GM12801 (cell line): ENCODE results near the gene SPCS2.

Experiments
- TF ChIP-seq, protein P1 (sequence below): IDR thresholded peaks from one replicate; pipeline ENCODE4 v1.5.1; 2011; ENCODE audit warnings: control low read depth; ENCODE audit not compliant: insufficient read length; ENCODE audit errors: extremely low read depth

Gene SPCS2

DNA sequence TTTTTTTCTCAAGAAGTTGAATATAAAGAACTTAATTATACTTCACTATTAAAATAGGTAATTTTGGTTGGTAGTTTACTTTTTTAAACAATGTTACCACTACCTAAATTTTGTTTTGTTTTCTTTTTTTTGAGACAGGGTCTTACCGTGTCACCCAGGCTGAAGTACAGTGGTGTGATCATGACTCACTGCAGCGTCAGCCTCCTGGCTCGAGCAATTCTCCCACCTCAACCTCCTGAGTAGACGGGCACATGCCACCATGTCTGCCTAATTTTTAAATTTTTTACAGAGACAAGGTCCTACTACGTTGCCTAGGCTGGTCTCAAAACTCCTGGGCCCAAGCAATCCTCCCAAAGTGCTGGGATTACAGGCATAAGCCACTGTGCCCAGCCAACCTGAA lies 17.6 kb downstream of the SPCS2 start:
- TF ChIP-seq, protein P1, sequence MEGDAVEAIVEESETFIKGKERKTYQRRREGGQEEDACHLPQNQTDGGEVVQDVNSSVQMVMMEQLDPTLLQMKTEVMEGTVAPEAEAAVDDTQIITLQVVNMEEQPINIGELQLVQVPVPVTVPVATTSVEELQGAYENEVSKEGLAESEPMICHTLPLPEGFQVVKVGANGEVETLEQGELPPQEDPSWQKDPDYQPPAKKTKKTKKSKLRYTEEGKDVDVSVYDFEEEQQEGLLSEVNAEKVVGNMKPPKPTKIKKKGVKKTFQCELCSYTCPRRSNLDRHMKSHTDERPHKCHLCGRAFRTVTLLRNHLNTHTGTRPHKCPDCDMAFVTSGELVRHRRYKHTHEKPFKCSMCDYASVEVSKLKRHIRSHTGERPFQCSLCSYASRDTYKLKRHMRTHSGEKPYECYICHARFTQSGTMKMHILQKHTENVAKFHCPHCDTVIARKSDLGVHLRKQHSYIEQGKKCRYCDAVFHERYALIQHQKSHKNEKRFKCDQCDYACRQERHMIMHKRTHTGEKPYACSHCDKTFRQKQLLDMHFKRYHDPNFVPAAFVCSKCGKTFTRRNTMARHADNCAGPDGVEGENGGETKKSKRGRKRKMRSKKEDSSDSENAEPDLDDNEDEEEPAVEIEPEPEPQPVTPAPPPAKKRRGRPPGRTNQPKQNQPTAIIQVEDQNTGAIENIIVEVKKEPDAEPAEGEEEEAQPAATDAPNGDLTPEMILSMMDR, result no peak

DNA sequence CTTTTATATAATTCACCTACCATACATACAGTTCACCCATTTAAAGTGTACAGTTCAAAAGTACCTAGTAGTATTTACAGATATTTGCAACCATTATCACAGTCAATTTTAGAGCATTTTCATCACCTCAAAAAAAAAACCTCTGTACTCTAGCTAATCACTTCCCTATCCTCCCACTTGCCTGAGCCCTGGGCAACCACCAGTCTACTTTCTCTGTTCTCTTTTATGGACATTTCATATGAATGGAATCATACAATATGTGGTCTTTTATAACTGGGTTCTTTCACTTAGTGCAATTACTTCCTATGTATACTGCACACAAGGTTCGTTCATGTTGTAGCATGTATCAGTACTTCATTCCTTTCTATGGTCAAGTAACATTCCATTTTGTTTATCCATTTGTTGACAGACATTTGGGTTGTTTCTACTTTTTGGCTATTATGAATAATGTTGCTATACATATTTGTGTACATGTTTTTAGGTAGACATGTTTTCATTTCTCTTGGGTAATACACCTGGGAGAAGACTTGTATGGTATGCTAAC lies 21.9 kb downstream of the SPCS2 start:
- TF ChIP-seq, protein P1, result no peak

DNA sequence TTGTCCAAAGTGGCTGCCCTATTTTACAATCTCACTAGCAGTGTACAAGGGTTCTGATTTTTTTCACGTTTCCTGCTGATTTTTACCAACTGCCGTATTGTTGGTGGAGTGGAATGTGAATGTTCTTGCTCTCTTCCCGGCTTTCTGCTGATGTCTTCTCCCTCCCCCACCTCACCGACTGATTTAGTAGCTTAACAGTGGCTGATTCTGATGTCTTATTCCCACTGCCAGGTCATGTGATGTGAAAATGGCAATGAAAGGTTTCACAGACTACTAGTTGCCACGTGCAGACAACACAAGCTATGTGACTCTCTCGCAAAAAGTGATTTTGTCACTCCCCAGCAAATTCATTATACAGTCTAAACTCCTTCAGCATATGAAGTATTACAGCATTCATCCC lies 22.4 kb downstream of the SPCS2 start:
- TF ChIP-seq, protein P1, result no peak

DNA sequence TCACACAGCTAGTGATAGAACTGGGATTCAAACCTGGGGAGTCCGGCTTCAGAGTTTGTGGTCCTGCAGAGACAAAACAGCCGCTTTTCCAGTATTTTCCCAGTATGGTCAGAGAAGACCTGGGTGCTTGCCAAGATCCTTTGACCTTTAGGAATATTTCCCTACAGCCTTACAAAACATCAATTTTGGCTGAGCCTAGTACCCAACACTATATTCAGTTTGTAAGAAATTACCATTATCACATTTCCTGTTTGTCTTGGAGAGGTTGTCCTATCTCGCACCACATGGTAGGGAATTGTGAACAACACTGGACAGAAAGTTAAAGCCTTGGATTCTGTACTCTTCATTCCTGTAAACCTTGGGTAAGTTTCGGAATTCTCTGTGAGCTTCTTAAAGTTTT lies 29.0 kb downstream of the SPCS2 start:
- TF ChIP-seq, protein P1, result no peak

DNA sequence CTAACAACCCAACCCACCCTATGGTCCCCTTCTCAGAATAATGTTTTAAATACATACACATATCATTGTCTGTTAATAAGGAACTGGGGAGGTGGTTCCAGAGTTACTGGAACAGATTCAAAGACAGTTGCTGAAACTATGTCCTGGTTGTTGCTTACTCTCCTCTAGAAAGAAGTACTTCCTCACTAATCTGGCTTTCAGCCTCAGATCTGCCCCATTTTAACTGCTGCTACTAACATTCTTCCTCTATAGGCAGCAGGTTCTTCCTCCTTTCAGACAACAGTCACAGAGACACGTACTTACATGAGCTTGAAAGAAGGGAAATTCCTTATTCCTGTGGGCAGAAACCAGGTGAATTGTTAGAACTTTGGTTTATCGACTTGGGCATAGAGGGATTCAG lies 31.6 kb downstream of the SPCS2 start:
- TF ChIP-seq, protein P1, result no peak

DNA sequence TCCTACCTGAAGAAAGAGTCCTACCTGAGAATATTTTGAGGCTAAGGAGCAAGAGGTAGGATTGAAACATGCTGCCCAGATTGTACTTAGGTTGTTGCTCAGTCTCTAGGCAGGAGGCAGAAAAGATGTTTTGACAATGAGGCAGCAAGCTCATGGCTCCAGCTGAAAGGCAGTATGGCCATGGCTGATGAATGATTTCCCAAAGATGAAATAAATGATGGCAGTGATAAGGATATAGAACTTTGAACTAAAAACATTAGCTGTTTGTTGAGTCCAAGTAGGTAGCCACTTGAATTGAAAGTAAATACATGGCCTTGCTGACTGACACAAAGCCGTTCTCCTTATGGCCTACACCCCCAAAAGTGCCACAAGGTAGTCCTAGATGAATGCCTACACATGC lies 32.8 kb downstream of the SPCS2 start:
- TF ChIP-seq, protein P1, result no peak

DNA sequence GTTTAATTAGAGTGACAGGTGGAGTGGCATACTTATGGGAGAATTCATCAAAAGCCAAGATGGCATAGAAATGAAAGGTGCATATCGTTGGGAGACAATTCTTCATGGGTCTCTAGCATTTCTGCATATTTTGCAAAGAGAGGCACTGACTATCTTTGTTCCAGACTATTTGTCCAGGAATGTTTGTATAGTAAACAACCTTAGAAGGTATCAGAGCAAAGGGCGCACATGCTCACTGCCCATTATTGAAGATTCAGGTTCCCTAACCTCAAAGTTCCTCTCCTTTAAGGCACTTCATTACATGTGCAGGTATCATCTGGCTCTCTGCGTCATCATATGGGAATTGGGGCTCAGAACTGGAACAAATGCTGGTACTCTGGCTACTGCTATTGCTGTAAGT lies 35.0 kb downstream of the SPCS2 start:
- TF ChIP-seq, protein P1, result no peak
